ENCODE data around the gene TRAPPC10.
"Not testable (repeated sequence)": the region's sequence is repeated elsewhere in the genome, so short reads cannot be mapped to it uniquely, and the experiment has no call there.

The TRAPPC10 gene

GRCh38 chr21:44089001-44089911 is 77.1 kb downstream of the TRAPPC10 start:
- no peak for DNase-seq (ENCODE audit: low read depth)

GRCh38 chr21:44090325-44090724 is 78.2 kb downstream of the TRAPPC10 start:
- no peak for DNase-seq (ENCODE audit: low read depth)

- no peak for DNase-seq (ENCODE audit: low read depth)
Measured at GRCh38 chr21:44092211-44092610, 80.1 kb downstream of the TRAPPC10 start.

- DNase-seq (ENCODE audit: low read depth), result no peak
Measured at GRCh38 chr21:44093761-44094160, 81.7 kb downstream of the TRAPPC10 start.

GRCh38 chr21:44094832-44095231 is 82.7 kb downstream of the TRAPPC10 start:
- DNase-seq (ENCODE audit: low read depth), result no peak

GRCh38 chr21:44098507-44098906 is 86.4 kb downstream of the TRAPPC10 start:
- DNase-seq (ENCODE audit: low read depth), result not testable (repeated sequence)

GRCh38 chr21:44098964-44099363 is 86.9 kb downstream of the TRAPPC10 start:
- not testable (repeated sequence) for DNase-seq (ENCODE audit: low read depth)

GRCh38 chr21:44107026-44107501 is 95.0 kb downstream of the TRAPPC10 start, which contains the start of gene PWP2:
Gene PWP2, plus strand, starts transcription at chr21:44107399. Its CDS starts 18 bp downstream, at chr21:44107417.
- DNase-seq (ENCODE audit: low read depth), result peak; percentile 49

- DNase-seq (ENCODE audit: low read depth), result not testable (repeated sequence)
Measured at GRCh38 chr21:44107589-44107988, 95.5 kb downstream of the TRAPPC10 start.

GRCh38 chr21:44113702-44114371 is 101.7 kb downstream of the TRAPPC10 start:
- not testable (repeated sequence) for DNase-seq (ENCODE audit: low read depth)

- not testable (repeated sequence) for DNase-seq (ENCODE audit: low read depth)
Measured at GRCh38 chr21:44122131-44122530, 110.0 kb downstream of the TRAPPC10 start.

- not testable (repeated sequence) for DNase-seq (ENCODE audit: low read depth)
Measured at GRCh38 chr21:44127827-44128226, 115.7 kb downstream of the TRAPPC10 start.

GRCh38 chr21:44133715-44134057 is 121.6 kb downstream of the TRAPPC10 start:
- not testable (repeated sequence) for DNase-seq (ENCODE audit: low read depth)

- not testable (repeated sequence) for DNase-seq (ENCODE audit: low read depth)
Measured at GRCh38 chr21:44134732-44135131, 122.6 kb downstream of the TRAPPC10 start.

- not testable (repeated sequence) for DNase-seq (ENCODE audit: low read depth)
Measured at GRCh38 chr21:44138039-44138438, 125.9 kb downstream of the TRAPPC10 start.

GRCh38 chr21:44139787-44140551 is 127.9 kb downstream of the TRAPPC10 start:
- not testable (repeated sequence) for DNase-seq (ENCODE audit: low read depth)

- not testable (repeated sequence) for DNase-seq (ENCODE audit: low read depth)
Measured at GRCh38 chr21:44140552-44140932, 128.4 kb downstream of the TRAPPC10 start.

GRCh38 chr21:44142470-44142869 is 130.4 kb downstream of the TRAPPC10 start:
- DNase-seq (ENCODE audit: low read depth), result not testable (repeated sequence)

GRCh38 chr21:44143380-44143779 is 131.3 kb downstream of the TRAPPC10 start:
- DNase-seq (ENCODE audit: low read depth), result peak; percentile 21

GRCh38 chr21:44143996-44144395 is 131.9 kb downstream of the TRAPPC10 start:
- not testable (repeated sequence) for DNase-seq (ENCODE audit: low read depth)

- not testable (repeated sequence) for DNase-seq (ENCODE audit: low read depth)
Measured at GRCh38 chr21:44144784-44145602, 132.9 kb downstream of the TRAPPC10 start.
